ENCODE results near the gene BMPR2.

The BMPR2 gene

DNA sequence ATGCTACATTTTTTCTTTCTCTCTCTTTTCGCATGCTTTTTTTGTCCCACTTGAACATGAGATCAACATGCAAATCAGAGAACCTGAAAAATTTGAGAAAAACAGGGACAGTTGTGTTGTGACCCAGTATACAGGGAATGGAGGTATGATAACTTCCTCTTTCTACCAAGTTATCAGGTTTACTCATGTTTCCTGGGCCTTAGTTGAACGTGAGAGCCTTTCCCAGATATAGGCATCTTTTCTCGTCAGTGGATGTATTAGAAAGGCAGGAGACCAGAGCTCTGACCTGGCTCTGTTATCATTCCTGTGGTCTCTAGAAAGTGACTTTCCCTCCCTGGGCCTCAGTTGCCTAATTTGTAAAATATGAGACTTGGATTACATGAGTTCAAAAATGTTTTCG, 228.6 kb downstream of the BMPR2 start:
- DNase-seq (ENCODE audit: low spot score), result no peak

DNA sequence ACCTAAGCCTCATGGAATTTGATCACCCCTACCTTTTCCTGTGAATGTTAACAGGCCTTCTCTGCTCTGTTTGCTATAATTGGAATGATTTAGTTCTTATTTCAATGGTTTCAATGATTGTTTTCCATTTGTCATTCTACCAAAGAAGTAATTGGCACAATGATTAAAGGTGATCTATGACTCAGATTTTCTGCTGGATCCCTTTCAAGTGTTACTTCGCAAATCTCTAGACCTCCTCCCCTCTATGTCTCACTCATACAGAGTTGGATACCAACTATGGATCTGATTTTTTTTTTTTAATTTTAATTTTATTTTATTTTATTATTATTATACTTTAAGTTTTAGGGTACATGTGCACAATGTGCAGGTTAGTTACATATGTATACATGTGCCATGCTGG, 229.0 kb downstream of the BMPR2 start:
- no peak for DNase-seq (ENCODE audit: low spot score)

DNA sequence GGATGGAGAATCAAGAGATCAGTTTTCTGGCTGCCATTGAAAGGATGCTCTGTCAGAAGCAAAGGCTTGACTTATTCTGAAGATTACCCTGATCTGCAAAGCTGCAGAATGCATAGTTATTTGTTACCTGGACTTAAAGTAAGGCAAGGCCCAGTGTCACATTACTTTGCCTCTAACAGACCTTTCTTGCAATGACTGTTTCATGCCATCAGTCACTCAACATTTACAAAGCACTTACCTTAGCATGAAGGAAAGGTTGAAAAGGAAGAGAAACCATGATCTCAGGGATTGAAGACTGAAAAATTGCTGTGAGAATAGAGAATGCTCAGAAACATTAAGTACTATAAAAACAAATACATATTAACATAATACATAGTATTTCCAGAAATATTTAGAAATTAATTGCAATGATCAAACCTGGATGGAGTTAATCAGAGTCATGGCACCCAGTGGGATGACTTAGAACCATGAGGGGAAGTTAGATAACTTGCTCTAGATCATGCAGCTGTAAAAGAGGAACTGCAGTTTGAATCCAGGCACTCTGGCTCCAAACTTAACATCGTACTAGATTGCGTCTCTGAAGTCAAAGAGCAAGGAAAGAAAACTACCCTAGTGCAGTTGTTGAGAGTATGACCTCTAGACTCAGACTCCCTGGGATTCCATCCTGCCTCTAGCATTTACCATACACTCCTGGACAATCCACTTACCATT, 232.2 kb downstream of the BMPR2 start:
- no peak for DNase-seq (ENCODE audit: low spot score)

- DNase-seq (ENCODE audit: low spot score), result no peak
These were observed 233.4 kb downstream of the BMPR2 start for GRCh38 chr2:202609381-202610145.

- DNase-seq (ENCODE audit: low spot score), result no peak
These were observed 234.3 kb downstream of the BMPR2 start for GRCh38 chr2:202610380-202610779.

DNA sequence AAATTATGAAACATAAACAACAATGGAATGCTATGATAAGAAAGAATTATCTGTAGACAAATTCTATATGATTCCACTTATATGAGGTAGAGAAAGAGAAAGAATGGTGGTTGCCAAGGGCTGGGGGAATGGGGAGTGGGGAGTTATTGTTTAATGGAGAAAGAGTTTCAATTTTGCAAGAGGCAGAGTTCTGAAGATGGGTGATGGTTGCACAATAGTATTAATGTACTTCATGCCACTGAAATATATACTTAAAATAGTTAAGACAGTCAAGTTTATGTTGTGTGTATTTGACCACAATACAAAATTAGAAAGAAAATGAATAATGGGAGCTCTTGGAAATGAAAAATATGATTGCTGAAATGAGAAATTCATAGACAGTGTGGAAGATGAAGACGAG, 236.0 kb downstream of the BMPR2 start:
- DNase-seq (ENCODE audit: low spot score), result no peak

GRCh38 chr2:202613479-202613878, 237.4 kb downstream of the BMPR2 start:
- DNase-seq (ENCODE audit: low spot score), result no peak

Measured in iPS-NIHi11 (cell line).